ENCODE measurements around the gene PCF11.
"Not testable (repeated sequence)": the region's sequence is repeated elsewhere in the genome, so short reads cannot be mapped to it uniquely, and the experiment has no call there.

Gene PCF11

DNA sequence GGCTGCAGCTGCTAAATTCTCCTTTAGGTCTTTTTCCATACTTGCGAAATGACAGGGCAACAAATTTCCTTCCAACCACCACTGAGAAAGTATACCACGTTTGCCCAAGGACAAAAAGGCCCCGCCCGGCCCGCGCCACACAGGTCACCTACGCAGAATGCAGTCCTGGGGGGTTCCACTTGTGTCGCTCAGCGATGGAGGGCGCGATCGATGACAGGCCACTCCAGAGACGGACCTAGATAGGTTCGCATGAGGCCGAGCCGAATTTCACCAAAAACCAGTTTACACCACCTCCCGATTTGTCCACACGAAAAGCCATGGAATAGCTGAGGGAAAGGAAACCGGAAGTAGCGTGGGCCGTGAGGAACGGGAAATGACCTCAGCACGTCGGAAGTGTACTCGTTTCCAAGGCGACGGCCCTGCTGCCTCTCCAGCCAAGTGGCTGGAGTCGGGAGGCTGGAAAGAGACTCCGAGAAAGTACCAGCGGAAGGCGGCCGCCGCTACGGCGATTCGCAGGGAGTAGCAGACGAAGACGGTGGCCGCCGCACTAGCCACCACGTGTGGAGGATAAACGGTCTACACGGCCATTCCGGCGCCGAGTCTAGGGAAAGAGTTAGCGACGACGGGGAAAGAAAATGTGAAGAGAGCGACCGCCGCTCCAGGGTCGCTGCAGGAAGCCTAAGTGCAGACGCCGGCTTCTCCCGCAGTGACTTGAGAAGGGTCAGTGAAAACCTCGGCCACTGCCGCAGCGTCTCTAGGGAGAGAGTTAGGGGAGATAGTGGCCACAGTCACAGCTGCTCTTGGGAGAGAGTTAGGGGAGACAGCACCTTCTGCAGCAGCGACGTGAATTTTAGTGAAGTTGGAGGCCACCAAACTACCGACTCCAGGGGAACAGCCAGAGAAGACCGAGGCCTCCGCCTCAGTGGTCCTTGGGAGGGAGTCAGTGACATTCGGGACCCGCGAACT lies 36.7 kb downstream of the PCF11 start, which contains the start of gene ANKRD42:
TSS of gene ANKRD42 (plus strand) at position 398 of the 966 bp plus-strand sequence. CDS start 959 bp downstream, outside the sequence.
- DNase-seq = peak; percentile 89

DNA sequence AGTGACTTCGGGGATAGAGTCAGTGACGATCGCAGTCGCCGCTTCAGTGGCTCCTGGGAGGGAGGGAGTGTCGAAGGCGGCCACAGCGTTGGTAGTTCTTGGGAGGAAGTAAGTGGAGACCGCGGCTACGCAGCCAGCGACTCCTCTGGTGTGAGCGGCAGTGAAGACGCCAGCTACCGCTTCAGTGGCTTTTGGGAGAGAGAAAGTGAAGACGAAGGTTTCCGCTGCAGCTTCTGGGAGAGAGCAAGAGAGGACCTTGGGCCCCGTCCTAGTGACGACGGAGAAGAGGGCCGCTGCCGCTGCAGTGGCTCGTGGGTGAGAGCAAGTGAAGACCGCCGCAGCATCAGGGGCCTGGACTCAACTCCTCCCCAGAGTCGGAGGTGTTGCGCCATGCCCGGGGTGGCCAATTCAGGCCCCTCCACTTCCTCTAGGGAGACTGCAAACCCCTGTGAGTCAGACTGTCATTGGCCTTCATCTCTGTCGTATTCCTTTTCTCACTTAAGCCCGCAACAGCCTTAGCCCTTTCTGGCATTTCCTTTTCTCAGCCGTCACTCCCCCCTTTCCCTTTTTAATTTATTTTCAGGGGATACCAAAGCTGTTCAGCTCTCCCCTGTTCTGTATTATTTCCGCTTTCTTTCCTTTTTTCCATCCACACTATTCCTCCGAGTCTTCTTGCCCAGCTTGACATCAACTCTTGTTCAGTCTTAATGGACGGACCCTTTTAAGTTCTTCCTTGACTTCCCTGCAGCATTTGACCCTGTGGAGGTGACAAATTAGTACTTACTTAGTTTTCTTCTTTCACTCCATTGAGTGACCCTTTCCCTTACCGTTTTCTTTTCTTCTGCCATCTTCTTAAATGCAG lies 37.6 kb downstream of the PCF11 start:
- peak; percentile 23 for DNase-seq

DNA sequence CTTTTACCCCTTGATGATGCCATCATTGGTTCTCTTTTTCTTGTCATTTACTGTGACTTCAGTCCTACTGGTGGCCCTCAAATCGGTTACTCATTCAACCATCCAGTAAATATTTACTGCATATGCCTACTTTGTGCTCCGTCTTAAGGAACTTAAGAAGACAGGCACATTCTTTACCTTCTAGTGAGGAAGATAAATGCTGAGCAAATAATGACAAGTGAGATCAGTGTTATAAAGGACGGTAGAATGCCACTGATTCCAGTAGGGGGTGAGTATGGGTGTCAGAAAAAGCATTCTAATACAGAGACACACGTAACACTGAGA lies 38.2 kb downstream of the PCF11 start:
- DNase-seq = peak; percentile 5

DNA sequence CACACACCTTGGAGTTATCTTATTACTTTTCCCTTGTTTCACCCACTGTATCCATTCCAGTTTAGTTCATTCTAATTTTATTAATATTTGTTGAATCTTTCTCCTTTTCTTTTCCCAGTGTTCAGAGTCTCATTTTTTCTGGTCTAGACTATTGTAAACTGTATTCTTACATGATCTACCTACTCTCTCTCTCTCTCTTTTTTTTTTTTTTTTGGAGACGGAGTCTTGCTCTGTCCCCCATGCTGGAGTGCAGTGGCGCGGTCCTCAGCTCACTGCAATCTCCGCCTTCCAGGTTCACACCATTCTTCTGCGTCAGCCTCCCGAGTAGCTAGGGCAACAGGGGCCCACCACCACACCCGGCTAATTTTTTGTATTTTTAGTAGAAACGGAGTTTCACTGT lies 38.7 kb downstream of the PCF11 start:
- no peak for DNase-seq

DNA sequence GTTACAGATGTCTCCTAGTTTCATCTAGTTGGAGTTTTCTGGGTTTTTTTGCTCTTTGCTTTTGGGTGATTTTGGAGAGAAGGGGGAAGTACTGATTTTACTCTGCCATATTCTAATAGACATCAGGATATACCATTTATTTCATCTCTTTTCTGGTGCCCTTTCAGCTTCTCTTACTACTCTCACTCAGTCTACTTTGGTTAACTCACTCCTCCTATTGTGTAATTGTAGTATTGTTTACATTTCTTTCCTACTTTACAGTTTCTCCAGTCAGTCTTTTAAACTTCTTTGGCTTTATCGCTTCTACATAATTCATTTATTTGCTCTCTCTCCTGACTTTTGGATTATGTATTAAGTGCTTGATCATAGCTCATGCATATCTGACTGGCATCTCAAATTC lies 43.1 kb downstream of the PCF11 start:
- no peak for DNase-seq

DNA sequence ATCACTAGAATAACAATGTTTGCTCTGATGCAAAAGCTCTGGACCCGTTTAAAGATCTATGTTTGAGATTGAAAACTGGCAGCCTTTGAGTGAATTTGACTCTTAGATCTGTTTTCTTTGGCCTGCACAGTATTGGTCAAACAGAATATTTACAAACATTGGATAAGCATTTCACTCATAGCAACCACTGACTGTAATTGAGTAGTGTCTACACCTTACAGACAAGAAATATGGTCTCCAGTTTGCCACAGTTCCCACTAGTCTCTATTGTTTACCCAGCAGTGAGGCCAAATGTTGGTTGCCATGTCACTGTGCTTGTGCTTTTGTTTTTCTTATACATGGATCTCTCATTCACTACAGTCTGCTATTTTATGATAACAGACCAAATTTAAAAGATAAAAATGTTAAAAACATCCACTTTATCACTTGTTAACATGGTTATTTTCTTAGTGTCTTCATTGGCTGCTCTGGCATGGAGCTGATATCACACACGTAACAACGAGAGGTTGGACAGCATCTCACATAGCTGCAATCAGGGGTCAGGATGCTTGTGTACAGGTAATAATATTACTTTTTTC lies 48.8 kb downstream of the PCF11 start:
- no peak for DNase-seq

DNA sequence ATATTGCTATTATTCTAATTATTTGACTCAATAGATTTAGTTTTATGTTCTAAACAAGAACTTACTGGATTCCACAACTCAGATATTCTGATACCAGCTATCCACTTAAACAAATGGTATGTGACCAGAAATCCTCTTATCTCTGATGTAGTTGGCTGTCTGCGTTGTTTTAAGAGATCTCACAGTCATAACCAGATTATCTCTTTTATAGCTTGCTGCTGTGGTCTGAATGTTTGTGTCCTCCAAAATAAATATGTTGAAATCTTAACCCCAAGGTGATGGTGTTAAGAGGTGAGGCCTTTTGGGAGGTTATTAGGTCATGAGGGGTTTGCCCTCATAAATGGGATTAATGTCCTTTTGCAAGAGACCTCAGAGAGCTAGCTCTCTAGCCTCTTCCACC lies 49.3 kb downstream of the PCF11 start:
- DNase-seq = no peak

DNA sequence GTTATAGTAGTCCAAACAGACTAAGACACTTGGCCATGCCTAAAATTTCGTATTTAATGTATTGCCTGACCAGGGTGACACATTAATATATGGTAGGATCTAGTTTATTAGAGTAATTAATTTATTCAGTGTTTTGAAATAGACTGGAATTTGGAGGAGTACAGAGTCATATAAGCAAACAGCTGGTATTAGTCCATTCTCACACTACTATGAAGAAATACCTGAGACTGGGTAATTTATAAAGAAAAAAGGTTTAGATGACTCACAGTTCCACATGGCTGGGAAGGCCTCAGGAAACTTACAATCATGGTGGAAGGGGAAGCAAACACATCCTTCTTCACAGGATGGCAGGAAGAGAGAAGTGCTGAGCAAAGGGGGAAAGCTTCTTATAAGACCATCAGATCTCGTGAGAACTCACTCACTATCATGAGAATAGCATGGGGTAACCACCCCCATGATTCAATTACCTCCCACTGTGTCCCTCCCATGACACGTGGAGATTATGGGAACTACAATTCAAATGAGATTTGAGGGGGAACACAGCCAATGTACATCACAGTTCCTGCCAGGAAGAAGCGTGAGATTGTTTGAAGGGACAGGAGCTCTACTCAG lies 49.9 kb downstream of the PCF11 start:
- not testable (repeated sequence) for DNase-seq

DNA sequence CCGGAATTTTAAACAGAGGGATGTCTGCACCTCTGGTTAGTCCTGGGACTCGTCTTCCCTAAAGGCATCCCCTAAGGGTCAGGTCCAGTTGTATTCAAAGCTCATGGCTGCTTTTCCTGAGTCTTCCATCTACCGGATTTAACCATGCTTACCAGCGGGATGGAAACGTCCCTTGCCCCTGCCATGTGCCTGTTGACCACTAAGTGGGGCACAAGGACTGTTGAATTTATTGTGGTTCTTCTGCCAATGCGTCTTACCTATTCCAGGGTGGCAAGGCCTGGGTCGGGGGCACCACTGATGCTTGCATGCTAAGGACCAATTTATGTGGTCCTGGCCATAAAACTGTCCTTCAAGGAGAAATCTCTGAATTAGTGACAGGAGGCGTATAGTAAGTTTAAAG lies 62.2 kb downstream of the PCF11 start:
- DNase-seq = no peak

DNA sequence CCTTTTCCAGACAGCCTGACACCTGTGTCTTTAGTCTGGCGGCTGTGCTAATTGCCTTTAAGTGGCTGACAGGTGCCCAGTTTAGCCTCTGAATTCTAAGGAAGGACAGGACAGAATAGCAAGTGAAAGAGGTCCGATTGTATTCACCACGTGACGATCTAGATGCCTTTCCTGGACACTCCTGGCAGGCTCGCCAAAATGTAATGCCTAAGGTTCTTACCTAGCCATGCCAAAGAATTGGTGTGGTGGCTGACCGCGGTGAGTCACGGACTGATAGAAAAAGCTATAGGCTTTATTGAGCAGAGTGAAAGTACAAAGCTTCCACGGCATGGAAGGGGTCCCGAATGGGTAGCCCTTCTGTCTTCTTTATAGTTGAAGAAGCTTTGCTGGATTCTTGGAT lies 63.3 kb downstream of the PCF11 start:
- DNase-seq = no peak

DNA sequence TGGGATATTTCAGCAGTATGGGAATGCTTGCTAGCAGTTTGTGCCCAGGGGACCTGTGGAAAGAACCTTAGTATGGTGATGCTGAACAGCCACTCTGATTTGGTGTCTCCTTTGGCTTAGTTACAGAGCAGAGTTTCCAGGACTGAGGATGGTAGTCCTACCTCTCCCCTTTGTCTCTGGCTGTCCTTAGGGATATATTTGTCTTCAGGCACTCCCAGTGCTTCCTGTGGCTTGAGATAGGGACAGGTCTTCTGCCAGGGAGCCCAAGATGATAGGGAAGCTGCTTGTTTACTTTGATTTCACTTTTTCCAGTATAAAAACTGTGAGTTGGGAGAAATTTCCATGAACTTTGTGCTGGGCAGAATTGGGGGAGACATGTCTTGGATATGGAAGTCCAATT lies 64.8 kb downstream of the PCF11 start:
- DNase-seq = no peak

DNA sequence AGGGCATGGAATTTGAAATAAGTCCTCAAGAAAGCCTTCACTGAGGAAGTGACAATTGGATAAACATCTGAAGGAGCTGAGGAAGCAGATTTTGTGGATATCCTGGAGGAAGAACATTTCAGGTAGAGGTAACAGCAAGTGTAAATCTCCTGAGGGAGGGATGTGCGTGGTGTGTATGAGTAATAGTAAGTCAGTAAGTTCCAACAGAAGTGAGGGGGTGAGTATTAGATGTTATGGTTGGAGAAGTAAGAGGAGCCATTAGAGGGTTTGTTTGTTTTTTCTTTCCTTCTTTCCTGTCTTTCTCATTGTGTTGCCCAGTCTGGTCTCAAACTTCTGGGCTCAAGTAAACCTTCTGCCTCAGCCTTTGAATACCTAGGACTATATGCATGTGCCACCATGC lies 65.6 kb downstream of the PCF11 start:
- DNase-seq = no peak

DNA sequence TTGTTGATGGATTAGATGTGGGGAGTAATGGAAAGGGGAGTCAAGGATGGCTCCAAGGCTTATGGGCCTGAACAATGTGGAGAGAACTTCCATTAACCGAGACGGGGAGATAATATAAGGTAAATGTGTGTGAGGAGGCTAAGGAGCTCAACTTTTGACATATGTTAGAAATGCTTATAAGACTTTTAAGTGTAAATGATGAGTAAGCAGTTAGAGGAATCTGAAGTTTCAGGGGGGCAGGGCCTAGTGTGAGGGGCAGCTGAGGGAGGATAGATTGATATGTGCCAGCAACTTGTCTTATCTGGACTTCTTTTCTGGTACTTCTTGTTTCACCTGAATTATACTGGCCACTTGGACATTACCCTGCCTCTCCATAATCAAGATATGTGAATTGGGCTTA lies 66.5 kb downstream of the PCF11 start:
- no peak for DNase-seq

DNA sequence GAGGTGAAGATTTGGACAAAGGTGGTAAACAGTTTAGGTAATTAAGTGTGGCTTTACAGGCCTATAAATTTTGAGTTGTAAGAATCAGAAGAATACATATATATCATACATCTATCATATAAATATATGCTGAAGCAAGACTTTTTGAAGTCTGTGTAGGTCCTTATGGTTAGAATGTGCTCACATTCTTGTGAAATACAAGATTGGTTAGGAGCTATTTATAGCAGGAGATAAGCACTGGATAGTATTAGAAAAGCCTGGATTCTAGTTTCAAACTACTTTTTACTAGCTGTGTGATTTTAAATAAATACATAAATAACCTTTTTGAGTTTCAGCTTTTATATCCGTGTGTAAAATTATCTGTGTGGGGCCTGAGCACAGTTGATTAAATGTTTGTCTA lies 78.9 kb downstream of the PCF11 start:
- no peak for DNase-seq
